GM12872 (cell line): ENCODE data around the gene LY6G6C.

Source experiments
- TF ChIP-seq, protein P1 (sequence below): IDR thresholded peaks from 3 replicates; pipeline ENCODE4 v1.5.1; 2011; ENCODE audit warnings: low read depth, mild to moderate bottlenecking, low read length, moderate library complexity; ENCODE audit not compliant: insufficient read depth

The LY6G6C gene

DNA sequence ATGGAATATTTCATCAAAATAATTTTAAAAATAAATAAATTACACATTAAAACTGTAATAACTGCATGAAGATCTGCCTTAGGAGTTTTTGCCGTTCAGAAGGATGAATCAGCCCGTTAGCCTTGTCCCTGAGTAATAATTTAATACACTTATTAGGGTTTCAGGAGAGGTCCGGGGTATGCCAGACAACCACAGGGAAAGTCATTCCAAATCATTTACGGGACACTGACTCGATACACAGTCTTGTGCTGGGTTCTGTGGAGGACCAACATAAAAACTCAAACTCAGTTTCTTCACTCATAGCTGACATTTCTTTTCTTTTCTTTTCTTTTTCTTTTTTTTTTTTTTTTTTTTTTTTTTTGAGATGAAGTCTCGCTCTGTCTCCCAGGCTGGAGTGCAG is 15.6 kb downstream of the LY6G6C start:
- TF ChIP-seq, protein P1, sequence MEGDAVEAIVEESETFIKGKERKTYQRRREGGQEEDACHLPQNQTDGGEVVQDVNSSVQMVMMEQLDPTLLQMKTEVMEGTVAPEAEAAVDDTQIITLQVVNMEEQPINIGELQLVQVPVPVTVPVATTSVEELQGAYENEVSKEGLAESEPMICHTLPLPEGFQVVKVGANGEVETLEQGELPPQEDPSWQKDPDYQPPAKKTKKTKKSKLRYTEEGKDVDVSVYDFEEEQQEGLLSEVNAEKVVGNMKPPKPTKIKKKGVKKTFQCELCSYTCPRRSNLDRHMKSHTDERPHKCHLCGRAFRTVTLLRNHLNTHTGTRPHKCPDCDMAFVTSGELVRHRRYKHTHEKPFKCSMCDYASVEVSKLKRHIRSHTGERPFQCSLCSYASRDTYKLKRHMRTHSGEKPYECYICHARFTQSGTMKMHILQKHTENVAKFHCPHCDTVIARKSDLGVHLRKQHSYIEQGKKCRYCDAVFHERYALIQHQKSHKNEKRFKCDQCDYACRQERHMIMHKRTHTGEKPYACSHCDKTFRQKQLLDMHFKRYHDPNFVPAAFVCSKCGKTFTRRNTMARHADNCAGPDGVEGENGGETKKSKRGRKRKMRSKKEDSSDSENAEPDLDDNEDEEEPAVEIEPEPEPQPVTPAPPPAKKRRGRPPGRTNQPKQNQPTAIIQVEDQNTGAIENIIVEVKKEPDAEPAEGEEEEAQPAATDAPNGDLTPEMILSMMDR = no peak

DNA sequence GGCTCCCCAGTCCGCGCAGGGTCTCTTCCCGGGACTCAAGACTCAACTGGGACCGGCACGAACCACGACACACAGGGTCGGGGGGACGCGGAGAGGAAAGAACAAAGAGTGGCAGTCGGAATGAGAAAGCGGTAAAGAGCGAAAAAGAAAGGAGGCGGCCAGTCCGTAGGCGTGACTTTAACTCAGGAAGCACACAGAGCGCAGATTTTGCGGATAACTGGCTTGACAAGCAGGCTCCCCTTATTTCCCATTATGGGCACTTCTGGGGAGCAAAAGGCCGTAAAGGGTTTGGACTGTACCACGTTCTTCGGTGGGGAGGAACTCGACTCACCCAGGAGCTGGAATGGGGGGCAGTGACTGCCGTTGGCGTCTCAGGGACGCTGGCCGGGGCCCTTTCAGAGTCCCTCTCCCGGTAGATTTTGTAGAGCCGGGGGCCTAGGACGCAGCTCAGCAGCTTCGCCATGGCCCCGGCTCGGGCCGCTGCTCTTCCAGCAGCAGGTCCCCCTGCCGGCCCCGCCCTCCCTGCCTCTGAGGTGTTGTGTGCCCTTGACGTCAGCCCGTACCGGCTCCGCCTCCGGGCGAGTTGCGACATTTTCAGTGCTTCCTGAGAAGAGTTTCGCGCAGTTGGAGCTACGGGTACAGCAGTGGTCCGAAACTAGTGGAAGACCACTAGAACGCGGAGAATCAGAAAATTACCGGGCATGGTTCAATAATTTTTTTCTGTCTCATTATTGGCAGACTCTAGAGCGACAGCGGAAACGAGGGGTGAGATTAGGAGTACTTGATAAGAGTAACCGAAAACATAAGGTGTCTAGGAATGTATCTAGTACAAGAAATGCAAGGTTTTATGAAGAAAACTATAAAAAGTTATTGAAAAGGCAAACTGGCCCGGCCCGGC is 18.5 kb downstream of the LY6G6C start, which contains the start of gene ABHD16A:
Gene ABHD16A, minus strand, starts transcription at position 506 of the 898 bp plus-strand sequence. Its CDS starts 43 bp downstream, at position 463.
- TF ChIP-seq, protein P1 = no peak

DNA sequence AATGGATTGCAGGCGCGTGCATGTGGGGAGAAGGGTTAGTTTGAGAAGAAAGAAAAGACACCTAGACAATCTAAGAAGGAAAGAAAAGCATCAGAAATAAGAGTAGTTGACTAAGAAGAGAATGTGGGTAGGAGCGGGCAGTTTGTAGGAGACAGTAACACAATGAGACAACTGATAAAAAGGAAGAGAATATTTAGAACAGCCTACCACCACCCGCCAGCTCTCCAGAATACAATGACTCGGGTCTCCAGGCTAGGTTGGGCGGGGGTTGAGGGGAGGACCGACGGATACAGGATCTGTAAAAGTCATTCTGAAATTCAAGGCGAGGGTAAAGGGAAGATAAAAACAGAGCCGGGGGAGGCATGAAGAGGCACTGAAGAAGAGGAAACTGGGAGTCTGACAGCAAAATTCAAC is 19.1 kb downstream of the LY6G6C start:
- TF ChIP-seq, protein P1 = no peak

DNA sequence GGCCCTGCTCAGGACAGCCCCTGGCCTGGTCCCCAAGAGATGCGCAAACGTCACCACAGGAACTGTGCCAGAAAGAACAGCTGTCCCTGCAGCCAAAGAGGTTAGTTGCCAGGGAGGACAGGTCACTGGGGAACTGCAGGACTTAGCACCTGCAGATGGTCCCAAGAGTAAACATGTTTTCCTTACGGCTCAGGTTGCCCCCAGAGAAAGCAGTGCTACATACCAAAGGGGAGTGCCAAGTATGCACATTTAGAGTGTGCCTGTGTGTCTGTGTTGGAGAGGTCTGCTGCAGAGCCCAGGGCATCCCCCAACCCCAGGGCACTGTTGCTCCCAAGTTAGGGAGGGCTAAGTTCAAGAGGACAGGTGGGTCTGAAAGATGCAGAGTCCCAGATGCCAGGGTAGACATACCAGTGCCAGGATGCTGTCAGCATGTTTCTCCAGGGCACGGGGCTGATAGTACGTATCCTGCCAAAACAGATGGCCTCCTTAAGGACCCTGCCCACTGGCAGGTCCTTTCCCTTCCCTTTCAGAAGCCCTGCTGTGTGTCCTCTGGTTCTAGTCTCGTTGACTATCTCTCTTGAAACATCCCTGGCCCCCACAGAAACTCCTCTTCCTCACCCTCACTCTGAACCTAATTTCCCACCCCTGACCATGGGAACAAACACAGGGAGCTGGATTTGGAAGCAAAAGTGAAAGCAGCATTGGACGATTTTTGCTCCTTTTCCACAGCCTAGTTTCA is 19.7 kb downstream of the LY6G6C start:
- TF ChIP-seq, protein P1 = no peak

DNA sequence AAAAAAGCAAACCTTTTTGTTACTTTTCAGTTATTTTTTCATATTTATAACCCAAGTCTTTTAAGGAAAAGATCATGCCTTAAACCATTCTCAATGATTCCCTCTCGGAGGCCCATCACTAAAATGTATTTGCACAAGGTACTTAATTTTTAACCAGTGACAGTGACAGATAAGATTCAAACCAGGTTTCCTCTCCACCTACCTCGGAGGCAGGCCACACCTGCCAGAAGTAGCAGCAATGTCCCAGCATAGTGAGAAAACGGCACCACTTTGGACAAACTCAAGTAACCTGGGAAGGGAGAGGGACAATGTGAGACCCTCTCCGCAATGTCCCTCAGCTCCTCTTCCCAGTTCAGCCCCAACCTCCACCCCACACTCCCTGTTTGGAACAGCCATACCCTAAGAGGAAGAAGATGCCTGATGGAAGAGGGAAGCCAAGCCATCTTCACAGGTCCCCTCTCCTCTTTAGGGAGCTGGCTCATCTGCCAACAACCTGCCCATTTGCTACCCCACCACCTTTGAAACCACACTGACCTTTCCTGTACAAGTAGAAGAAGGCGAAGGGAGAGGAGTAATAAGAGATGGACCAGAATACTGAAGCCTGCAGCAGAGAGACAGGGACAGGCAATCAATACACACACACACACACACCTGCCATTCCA is 20.7 kb downstream of the LY6G6C start:
- TF ChIP-seq, protein P1 = no peak

GRCh38 chr6:31697555-31697954 is 24.0 kb downstream of the LY6G6C start:
- TF ChIP-seq, protein P1 = no peak

- TF ChIP-seq, protein P1 = no peak
These were observed 28.0 kb downstream of the LY6G6C start for GRCh38 chr6:31693535-31693934.
